ENCODE measurements around the gene NUB1. TPM values are rescaled to one million over a fixed set of nuclear protein-coding genes. Genes with fewer than 3 reads are reported as not detected.

Gene NUB1
- total RNA-seq, 1 donor from 2014 or later, result 32.6 TPM

- intact Hi-C loops (cut with DNase I), result no loop called here
- no peak for DNase-seq (ENCODE audit: low spot score)
These were observed 42.2 kb downstream of the NUB1 start for GRCh38 chr7:151383638-151384351.

GRCh38 chr7:151384352-151384697, 42.7 kb downstream of the NUB1 start:
- no peak for DNase-seq (ENCODE audit: low spot score)
- intact Hi-C loops (cut with DNase I), result no loop called here

- intact Hi-C loops (cut with DNase I), result no loop called here
- DNase-seq (ENCODE audit: low spot score), result no peak
These were observed 43.4 kb downstream of the NUB1 start for GRCh38 chr7:151384776-151385625.

GRCh38 chr7:151385626-151386300, 44.2 kb downstream of the NUB1 start:
- DNase-seq (ENCODE audit: low spot score), result no peak
- intact Hi-C loops (cut with DNase I), result no loop called here

- intact Hi-C loops (cut with DNase I), result no loop called here
- DNase-seq (ENCODE audit: low spot score), result no peak
These were observed 44.9 kb downstream of the NUB1 start for GRCh38 chr7:151386301-151387160.

GRCh38 chr7:151387161-151388006, 45.8 kb downstream of the NUB1 start:
- intact Hi-C loops (cut with DNase I), result no loop called here
- no peak for DNase-seq (ENCODE audit: low spot score)

GRCh38 chr7:151388007-151388297, 46.3 kb downstream of the NUB1 start:
- no peak for DNase-seq (ENCODE audit: low spot score)
- intact Hi-C loops (cut with DNase I), result no loop called here

- DNase-seq (ENCODE audit: low spot score), result no peak
- intact Hi-C loops (cut with DNase I), result no loop called here
These were observed 46.8 kb downstream of the NUB1 start for GRCh38 chr7:151388430-151388829.

- intact Hi-C loops (cut with DNase I), result no loop called here
- no peak for DNase-seq (ENCODE audit: low spot score)
These were observed 47.6 kb downstream of the NUB1 start for GRCh38 chr7:151389096-151389767.

- intact Hi-C loops (cut with DNase I), result no loop called here
- no peak for DNase-seq (ENCODE audit: low spot score)
These were observed 48.4 kb downstream of the NUB1 start for GRCh38 chr7:151389768-151390597.

- intact Hi-C loops (cut with DNase I), result no loop called here
- DNase-seq (ENCODE audit: low spot score), result no peak
These were observed 49.2 kb downstream of the NUB1 start for GRCh38 chr7:151390598-151391357.

GRCh38 chr7:151391358-151391730, 49.7 kb downstream of the NUB1 start:
- DNase-seq (ENCODE audit: low spot score), result no peak
- intact Hi-C loops (cut with DNase I), result no loop called here

- no peak for DNase-seq (ENCODE audit: low spot score)
- intact Hi-C loops (cut with DNase I), result no loop called here
These were observed 50.4 kb downstream of the NUB1 start for GRCh38 chr7:151392002-151392401.

GRCh38 chr7:151392426-151392825, 50.8 kb downstream of the NUB1 start:
- intact Hi-C loops (cut with DNase I), result no loop called here
- no peak for DNase-seq (ENCODE audit: low spot score)

GRCh38 chr7:151393031-151393977, 51.7 kb downstream of the NUB1 start:
- no peak for DNase-seq (ENCODE audit: low spot score)
- intact Hi-C loops (cut with DNase I), result no loop called here
